COLO829 (cell line): Measurements from ENCODE around the gene GCLM.
"Not testable (repeated sequence)": the region's sequence is repeated elsewhere in the genome, so short reads cannot be mapped to it uniquely, and the experiment has no call there.

Source experiments
- DNase-seq: peaks from one replicate; pipeline ENCODE4 v3.0.0; 2012; ENCODE audit warnings: low spot score

Gene GCLM, protein sequence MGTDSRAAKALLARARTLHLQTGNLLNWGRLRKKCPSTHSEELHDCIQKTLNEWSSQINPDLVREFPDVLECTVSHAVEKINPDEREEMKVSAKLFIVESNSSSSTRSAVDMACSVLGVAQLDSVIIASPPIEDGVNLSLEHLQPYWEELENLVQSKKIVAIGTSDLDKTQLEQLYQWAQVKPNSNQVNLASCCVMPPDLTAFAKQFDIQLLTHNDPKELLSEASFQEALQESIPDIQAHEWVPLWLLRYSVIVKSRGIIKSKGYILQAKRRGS

DNA sequence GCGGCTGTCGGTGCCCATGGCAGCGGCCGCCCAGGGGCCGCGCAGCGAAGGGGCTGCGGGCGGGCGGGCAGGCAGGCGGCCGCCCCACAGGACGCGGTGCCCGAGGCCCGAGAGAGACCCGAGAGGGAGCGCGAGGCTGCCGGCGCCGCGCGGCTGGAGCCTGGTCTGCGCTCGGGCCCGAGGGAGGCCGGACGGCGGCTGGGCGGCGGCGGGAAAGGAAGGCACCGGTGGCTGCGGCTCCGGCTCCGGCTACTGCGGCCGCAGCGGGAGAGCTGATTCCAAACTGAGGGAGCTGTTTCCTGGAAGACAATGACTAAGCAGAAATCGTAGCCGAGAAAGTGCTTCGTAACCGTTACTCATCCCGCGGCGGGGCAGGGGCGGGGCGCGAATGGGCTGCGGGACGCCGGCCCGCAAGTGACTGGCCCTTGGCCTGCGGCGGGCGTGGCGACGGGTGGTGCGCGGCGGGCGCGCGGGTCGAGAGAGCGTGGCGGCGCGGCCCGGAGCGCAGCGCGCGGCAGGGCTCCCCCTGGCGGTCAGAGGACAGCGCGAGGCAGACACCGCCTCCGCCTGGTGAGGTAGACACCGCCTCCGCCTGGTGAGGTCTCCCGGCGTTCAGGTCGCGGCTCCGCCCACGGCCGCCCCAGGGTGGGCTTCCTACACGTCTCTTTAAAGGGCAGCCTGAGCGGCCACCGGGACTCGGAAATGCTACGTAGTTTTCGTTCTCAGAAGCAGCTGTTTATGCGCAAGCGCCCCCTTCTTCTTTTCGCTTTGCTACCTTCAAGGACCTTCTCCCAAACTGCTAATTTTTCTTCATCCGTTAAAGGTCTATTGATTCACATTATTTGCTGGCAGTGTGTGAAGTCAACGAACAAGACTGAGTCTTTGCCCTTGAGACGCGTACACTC is at the start of gene GCLM:
GCLM (minus strand) TSS at position 285 of the 905 bp plus-strand sequence; CDS start at position 18, 267 bp downstream.
- DNase-seq = peak; percentile 45

DNA sequence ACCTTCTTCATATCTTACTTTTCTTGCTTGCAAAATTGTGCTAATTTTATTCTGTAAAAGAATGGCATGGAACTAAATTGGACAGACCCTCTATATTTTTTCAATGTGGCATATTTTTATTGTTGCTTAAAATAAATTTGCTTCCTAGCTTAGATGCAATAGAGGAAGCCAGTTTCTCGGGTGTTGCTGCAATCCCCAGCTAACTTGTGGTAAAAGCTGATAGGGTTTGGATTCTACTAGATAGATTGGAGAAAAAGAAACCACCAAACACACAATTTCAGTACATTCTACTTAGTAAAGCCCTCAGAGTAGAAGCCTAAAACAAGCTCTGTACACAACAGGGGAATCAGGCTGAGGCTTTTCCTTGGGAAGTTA is 49.5 kb upstream of the GCLM start:
- no peak for DNase-seq

DNA sequence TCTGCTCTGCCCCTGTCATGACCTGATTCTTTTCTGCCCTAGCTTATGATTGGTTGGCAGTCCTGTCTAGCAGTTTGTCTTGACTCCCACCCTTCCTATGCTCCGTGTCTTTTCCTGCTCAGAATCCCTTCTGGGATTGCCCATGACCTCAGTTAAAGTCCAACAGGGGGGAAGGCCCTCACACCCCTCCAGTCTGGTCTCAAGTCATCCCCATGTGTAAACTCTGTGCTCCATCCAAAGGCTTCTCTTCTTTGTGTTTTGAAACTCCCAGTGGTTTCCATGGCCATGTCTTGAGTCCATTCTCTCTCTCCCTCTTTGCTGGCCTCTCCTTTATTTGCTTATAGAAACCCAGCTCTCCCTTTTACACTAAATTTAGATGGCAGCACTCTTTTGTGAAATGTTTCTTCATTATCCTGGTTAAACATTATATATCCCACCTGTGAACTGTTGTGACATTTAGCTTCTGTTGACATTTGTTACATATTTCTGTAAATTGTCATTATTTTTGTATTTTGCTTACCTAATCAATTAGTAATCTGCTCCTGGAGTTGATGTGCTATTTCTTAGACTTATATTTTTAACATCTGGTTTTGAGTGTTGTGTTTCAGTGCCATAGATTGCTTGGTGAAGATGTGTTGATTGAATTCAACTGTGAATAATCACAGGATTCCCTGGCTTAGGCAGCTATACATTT is 48.9 kb upstream of the GCLM start:
- DNase-seq = no peak

DNA sequence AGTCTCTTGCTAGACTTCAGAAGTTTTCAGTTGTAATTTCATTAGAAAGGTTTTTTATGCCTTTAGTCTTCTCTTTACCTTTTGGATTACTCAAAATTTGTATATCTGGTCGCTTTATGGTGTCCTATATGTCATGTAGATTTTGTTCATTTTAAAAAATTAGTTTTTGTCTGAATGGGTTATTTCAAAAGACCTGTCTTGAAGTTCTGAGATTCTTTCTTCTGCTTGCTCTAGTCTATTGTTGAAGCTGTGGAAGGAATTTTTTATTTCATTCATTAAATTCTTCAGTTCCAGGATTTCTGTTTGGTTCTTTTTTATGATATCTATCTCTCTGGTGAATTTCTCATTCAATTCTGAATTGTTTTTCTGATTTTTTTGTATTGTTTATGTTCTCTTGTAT is 46.5 kb upstream of the GCLM start:
- DNase-seq = no peak

DNA sequence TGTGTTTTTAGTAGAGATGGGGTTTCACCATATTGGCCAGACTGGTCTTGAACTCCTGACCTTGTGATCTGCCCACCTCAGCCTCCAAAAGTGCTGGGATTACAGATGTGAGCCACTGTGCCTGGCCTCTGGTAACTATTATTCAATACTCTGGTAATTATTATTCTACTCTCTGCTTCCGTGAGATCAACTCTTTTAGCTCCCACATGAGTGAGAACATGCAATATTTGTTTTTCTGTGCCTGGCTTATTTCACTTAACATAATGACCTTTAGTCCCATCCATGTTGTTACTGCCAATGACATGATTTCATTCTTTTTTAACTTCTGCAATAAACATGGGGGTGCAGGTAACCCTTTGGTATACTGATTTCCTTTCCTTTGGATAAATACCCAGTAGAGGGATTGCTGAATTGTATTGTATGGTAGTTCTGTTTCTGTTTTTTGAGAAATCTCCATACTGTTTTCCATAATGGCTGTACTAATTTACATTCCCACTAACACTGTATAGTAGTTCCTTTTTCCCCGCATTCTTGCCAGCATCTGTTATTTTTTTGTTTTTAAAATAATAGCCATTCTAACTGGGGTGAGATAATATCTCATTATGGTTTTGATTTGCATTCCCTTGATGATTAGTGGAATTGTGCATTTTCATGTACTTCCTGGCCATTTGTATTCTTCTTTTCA is 37.9 kb upstream of the GCLM start:
- DNase-seq = not testable (repeated sequence)

DNA sequence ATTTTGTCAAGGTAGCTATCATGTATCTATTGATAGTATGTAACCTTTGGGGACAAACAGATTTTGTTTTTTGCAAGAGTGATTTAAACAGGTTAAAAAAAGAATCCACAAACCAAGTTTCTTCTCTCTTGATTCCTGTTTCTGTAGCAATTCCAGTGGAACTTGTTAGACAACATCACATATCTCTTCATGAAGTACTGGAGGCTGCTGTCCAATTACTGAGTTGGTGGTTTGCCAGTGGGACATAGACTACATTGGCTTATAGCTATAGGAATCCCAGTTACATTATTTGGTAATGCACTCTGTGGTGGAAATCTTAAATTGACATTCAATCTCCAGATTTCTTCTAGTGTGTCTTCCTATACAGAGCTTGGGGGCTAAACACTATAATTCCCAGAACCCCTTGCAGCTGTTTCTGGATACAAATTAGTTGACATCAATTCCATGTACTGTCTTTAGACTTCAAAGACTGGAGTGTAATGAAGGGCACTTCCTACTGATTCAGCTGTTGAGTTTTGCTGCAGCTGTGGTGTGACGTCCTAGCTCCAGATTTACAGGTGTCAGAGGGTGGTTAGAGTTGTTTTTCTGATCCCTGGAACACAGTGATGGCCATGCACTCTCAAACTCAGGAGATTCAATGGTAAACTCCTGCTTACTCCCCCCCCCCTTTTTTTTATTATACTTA is 29.4 kb upstream of the GCLM start:
- DNase-seq = no peak

DNA sequence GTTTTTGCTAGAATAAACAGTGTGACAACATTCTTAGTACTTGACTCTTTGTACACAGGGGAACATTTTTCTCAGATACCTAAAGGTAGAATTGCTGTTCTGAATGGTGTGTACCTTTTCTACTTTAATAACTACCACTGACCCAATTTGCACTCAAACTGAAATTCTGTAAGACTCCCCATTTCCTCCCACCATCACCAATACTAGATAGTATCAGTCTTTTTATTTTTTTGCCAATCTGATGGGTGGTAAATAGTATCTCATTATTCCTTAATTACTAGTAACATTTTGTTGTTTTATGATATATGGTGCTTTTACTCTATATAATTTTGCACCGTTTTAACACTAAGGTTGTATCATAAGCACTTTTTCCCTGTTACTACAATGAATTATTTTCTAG is 28.8 kb upstream of the GCLM start:
- no peak for DNase-seq

DNA sequence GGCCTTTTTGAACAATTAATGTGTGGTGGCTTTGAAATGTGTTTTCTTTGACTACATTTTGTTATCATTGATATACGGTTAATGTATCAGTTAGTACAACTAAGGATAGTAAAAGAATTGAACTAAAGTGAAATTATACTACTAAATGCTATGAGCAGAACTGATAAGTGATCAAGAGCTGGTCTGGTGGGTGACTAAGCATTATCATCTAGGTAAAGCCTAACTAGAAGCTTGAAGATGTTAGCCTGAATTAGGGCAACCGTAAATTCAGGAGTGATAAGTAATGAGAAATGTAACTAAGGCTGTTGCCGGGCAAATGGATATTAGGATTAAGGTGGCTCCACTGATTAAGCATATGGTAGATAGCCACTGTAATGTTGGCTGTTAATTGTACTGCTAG is 16.0 kb upstream of the GCLM start:
- DNase-seq = no peak

DNA sequence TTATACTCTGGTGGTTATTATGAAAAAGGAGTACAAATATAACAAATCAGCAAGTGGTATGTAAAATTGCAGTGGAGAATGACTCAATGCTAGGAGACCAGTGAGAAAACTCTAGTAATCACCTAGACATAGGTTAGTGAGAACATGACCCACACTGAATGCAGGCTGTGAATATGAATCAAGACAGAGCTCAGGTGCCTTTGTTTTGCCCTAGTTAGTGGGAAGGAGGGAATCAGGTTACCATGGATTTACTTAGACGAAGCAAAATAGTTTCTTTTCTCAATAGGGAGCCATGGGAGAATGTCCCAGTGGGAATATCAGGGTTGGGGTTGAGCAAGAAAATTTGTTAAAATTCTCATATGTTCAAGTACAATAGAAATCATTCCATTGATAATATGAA is 10.6 kb upstream of the GCLM start:
- DNase-seq = no peak

DNA sequence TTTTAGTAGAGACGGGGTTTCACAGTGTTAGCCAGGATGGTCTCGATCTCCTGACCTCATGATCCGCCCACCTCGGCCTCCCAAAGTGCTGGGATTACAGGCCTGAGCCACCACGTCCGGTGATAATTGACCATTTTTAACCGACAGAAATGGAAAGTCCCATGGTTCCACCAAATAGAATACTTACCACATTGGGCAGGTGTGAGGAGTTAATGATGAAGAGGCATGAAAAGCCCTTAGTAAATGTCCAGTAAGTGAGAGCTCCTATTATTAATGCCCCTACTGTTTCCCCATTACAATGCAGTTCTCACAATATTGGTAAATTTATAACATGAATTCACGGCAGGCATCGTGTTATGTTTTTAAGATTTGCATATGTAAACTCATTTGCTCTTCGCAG is 8.1 kb upstream of the GCLM start:
- DNase-seq = no peak

DNA sequence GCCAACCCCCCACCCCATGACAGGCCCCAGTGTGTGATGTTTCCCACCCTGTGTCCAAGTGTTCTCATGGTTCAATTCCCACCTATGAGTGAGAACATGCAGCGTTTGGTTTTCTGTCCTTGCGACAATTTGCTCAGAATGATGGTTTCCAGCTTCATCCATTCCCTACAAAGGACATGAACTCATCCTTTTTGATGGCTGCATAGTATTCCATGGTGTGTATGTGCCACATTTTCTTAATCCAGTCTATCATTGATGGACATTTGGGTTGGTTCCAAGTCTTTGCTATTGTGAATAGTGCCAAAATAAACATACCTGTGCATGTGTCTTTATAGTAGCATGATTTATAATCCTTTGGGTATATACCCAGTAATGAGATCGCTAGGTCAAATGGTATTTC is 1.6 kb upstream of the GCLM start:
- DNase-seq = not testable (repeated sequence)

DNA sequence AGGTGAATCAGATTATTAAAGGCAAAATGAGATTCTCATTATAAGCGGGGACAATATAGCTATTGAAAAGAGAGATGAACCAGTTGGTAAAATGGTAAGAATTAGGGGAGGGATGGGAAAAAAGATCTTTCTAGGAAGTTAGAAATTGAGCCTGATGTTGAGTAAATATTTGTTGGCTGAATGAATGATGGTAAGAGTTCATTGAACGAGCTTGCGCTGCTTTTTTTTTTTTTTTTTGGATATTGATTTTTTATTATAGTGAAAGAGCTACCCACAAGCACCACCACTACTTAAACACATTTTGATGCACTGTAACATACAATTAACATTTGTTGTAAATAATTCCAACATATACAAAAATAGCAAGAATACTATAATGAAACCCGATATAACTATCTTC is 1.1 kb upstream of the GCLM start:
- no peak for DNase-seq

DNA sequence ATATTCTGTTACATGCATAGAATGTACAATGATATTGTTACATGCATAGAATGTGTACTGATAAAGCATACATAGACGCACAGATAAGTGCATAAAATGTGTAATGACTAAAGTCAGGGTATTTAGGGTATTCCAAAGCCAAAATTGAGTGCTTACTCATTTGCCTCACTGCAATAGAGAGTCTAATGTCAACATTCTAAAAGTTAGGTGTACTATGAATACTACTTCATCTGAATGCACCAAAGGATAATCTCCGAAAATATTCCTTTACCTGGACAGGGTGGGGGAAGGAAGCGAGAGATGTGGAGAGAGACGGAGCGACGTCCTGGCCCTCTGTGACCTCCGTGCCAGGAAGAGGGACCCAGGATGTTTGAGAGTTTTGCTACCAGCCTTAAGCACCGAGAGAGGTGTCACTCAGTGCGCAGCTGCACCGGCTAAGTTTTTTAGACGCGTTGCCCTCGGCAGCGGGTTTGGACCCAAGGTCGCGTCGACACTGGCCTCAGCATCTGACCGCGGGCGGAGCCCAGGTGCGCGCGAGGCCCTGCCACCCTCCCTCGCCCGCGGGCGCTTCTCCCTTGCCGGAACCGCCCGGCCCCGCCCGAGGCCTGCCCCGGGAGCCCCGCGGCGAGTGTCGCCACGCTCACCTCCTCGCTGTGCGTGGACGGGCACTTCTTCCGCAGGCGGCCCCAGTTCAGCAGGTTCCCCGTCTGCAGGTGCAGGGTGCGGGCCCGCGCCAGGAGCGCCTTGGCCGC is 660 bp downstream of the GCLM start:
- DNase-seq = no peak

DNA sequence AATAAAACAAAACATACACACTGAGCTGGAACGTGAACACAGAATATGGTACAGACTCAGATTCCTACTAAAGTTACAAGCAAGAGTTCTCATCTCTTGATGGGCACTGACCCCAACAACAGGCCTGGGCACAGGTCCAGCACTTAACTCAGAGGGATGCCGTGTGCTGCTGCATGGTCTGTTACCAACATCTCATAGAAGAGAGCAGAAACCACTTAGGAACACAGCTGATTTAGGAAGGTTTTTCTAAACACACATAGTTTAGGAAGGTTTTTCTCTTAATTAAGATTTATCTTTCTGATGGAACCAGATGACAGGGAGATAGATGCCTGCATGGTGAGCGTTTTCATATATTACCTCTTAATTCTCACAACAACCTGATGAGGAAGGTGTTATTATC is 1.5 kb downstream of the GCLM start:
- DNase-seq = no peak

DNA sequence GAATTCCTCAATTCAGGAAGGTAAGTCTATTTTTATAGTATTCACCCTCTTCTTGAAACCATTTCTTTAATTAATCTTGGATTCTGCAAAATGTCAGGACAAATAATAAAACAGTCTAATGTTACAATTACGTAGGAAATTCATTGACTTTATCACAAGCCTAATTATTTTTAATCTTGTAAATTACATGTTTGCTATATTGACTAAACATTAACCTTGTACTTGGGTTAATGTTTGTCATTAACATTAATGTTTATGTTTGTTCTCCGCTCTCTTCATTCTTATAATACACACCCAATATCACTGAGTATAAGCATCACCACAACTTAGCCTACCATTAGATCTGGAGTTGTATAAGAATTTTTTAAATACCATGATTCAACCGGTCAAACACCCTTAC is 2.8 kb downstream of the GCLM start:
- no peak for DNase-seq

DNA sequence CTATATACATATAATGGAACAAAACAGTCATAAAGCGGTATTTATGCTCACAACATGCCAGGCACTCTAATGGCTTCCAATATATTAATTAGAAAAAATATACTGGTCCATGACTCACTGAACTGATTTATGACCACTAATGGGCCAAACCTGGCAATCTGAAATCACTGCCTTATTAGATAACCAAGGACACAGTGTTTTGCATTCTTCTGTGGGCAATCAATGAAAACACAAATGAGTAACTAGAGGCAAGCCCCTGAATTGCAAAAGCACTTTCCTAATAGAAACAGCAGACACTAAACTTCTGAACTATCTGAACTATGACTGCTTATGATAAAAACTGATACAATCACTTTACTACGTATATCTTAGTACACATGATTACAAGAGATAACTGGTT is 3.5 kb downstream of the GCLM start:
- DNase-seq = no peak

DNA sequence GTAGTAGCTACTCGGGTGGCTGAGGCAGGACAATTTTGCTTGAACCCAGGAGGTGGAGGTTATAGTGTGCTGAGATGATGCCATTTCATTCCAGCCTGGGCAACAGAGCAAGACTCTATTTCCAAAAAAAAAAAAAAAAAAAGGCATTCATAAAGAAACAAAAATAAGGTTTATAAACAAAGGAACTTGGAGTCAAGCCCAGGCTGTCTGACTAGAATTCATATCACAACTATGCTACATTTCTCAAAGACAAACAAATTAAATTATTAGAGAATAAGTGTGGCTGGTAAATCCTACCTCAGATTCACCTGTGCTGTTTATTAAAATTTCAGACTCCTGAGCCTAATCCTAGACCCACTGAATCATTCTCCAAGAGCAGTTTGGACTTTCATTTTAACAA is 4.2 kb downstream of the GCLM start:
- no peak for DNase-seq

DNA sequence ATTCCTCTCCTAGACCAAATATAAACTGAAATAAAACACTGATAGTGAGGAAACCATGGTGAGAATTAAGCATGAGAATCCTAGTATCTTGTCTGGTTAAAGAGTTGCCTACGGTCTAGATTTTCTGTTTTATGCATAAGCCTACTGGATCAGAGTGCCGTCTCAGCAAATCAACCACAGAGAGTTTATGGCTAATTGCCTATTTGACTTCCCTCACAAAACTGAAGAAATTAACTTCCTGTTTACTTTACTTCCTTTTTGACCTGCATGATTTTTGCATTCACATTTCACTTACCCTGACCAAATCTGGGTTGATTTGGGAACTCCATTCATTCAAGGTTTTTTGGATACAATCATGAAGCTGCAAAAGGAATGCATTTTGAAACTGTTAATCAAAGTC is 5.0 kb downstream of the GCLM start:
- DNase-seq = no peak

DNA sequence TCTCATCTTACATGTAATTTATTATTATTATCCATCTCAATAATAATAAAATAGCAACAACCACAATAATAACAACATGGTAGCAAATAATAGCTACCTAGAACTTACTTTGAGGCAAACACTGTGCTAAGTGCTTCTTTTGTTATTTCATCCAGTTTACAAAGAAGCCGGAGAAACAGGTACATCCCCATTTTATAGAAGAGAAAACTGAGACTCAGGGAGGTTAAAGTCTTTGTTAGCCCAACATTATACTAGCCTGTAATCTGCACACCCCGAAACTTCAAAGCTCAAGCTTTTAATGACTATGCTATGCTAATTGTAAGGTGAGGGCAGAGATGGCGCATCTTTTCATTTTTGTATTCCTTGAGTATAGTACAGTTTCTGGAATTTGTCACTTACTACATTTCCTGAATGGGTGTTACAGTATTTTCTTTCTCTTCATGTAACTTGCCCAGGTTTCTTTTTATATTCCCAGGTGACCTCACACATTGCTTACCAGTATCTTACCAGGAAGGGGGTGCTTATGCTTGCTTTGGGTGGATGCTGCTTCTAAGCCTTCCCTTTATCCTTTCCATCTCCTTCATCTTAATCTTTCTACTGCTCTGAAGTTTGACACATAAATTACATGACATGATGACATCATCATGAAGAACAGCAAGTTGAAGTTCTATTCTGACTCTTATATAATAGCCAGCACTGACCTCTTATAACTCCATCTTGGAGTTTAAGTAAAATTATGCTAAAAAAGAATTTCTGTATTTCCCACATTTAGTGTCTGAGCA is 8.3 kb downstream of the GCLM start:
- DNase-seq = no peak

DNA sequence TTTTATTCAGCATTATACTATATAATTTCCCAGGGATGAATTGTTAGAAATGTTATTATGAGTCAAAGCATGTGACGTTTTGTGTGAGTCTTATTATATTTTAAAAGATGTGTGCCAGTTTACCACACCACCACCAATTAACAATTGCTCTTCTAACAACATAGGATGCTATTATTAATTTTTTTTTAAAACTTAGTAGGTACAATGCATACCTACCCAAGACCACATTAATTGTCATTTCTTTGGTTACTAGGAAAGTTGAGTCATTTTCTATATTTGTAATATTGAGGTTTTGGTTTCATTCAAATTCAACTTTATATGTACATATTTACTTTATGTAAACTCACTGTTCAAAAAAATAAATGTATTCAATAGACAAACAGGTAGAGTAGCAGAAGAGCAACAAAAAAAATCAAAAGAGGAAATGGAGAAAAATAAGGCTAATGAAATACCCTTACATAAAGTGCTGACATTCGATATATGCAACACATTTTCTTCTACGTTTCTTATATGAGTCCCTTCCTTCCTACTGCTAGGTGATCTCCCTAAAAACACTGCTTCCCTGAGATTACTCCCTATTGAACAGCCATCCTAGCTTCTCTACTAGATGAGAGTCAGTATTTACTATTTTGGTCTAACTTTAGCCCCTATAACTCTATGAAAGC is 9.6 kb downstream of the GCLM start:
- no peak for DNase-seq
